Hepatocyte (in vitro differentiated cells): ENCODE measurements around the gene ARL1. TPM values are rescaled to one million over a fixed set of nuclear protein-coding genes. Genes with fewer than 3 reads are reported as not detected.

Experiments used
- DNase-seq: peaks from one replicate; pipeline ENCODE4 v3.0.0-alpha.2; 2016; ENCODE audit warnings: low spot score
- H2AFZ ChIP-seq: fragments of 200-600 bp; sonication (generic); 2 replicates; pipeline ENCODE4 v1.6.0; 2016; ENCODE audit warnings: antibody characterized with exemption, mild to moderate bottlenecking
- H3K27ac ChIP-seq: fragments of 200-600 bp; sonication (generic); 2 replicates; pipeline ENCODE4 v1.5.1; 2016; ENCODE audit warnings: mild to moderate bottlenecking
- H3K27me3 ChIP-seq: fragments of 200-600 bp; sonication (generic); 2 replicates; pipeline ENCODE4 v1.6.1; 2016
- H3K36me3 ChIP-seq: fragments of 200-600 bp; sonication (generic); replicated peaks from 2 replicates; pipeline ENCODE4 v1.5.1; 2016; ENCODE audit warnings: low read depth; ENCODE audit not compliant: insufficient read depth
- H3K4me1 ChIP-seq: fragments of 200-600 bp; sonication (generic); 2 replicates; pipeline ENCODE4 v1.5.1; 2016; ENCODE audit warnings: mild to moderate bottlenecking, moderate library complexity; ENCODE audit not compliant: insufficient read depth
- H3K4me2 ChIP-seq: fragments of 200-600 bp; sonication (generic); 2 replicates; pipeline ENCODE4 v1.6.0; 2016
- H3K4me3 ChIP-seq: fragments of 200-600 bp; sonication (generic); 2 replicates; pipeline ENCODE4 v1.5.1; 2016; ENCODE audit warnings: mild to moderate bottlenecking
- H3K79me2 ChIP-seq: fragments of 200-600 bp; sonication (generic); 2 replicates; pipeline ENCODE4 v1.6.0; 2017; ENCODE audit warnings: mild to moderate bottlenecking
- H3K9me2 ChIP-seq: fragments of 200-600 bp; sonication (generic); replicated peaks from 2 replicates; pipeline ENCODE4 v1.6.0; 2017; ENCODE audit warnings: mild to moderate bottlenecking; ENCODE audit not compliant: insufficient read depth
- H3K9me3 ChIP-seq: fragments of 200-600 bp; sonication (generic); 2 replicates; pipeline ENCODE4 v1.5.1; 2016; ENCODE audit warnings: low read depth, mild to moderate bottlenecking
- H4K20me1 ChIP-seq: fragments of 200-600 bp; sonication (generic); 2 replicates; pipeline ENCODE4 v1.6.0; 2016; ENCODE audit warnings: mild to moderate bottlenecking; ENCODE audit not compliant: insufficient read depth, poor library complexity, severe bottlenecking
- CTCF ChIP-seq: fragments of 200-600 bp; sonication (generic); IDR thresholded peaks from 2 replicates; pipeline ENCODE4 v1.5.1; 2016; ENCODE audit warnings: antibody characterized with exemption, mild to moderate bottlenecking; ENCODE audit not compliant: poor library complexity
- EZH2 ChIP-seq: fragments of 200-600 bp; sonication (generic); IDR thresholded peaks from 2 replicates; pipeline ENCODE4 v1.6.1; 2016; ENCODE audit warnings: antibody characterized with exemption, mild to moderate bottlenecking, borderline replicate concordance
- EZH2phosphoT487 ChIP-seq: fragments of 200-600 bp; sonication (generic); IDR thresholded peaks from one replicate; pipeline ENCODE4 v1.6.1; 2018; ENCODE audit warnings: antibody characterized with exemption, mild to moderate bottlenecking, low read depth, moderate library complexity; ENCODE audit not compliant: unreplicated experiment, severe bottlenecking
- WGBS: methylation state at CpG from one replicate; pipeline ENCODE4 v1.1.6; 2016; ENCODE audit warnings: low lambda C conversion rate; ENCODE audit errors: missing lambda C conversion rate; 5-methylcytosine and 5-hydroxymethylcytosine counted together
- polyA plus RNA-seq: library from polyadenylated mRNA; unstranded; fragments of >200 nt; fragmentation: Nextera tagmentation; extraction: Ambion mirVana; gene quantifications from 2 replicates; pipeline ENCODE4 v1.2.1, GENCODE V29; 2016
- total RNA-seq: library from RNA; depleted of rRNA; stranded (reverse); fragments of >200 nt; gene quantifications from 2 replicates; pipeline ENCODE4 v1.2.3, GENCODE V29; 2014

ARL1 gene
- total and polyA plus RNA-seq, 2 experiments from 2014 or later = 94.0 to 122 TPM

GRCh38 chr12:101361455-101361854, 46.1 kb downstream of the ARL1 start:
- Histone ChIP-seq H3K79me2 (no peaks in the 10 kb centered on the region), H4K20me1 (no peaks in the 10 kb centered on the region), H3K9me3 (no peaks in the 10 kb centered on the region), H3K27ac (no peak overlapping the region), H3K4me2 (no peak overlapping the region), H3K9me2 (no peaks in the 10 kb centered on the region), H2AFZ (no peak overlapping the region), H3K27me3 (no peaks in the 10 kb centered on the region), H3K4me3 (no peak overlapping the region), H3K36me3 (peaks cover 5% of the 10 kb centered on the region), H3K4me1 (no peaks in the 10 kb centered on the region)
- TF ChIP-seq EZH2 (no peak), EZH2phosphoT487 (no peak), CTCF (no peak)
- 93% methylated on average over 8 of the region's 8 CpGs for WGBS
- DNase-seq = no peak

- DNase-seq = no peak
- Histone ChIP-seq H3K4me1 (no peaks in the 10 kb centered on the region), H3K27ac (no peak overlapping the region), H3K79me2 (no peaks in the 10 kb centered on the region), H3K9me2 (no peaks in the 10 kb centered on the region), H3K4me2 (no peak overlapping the region), H2AFZ (no peak overlapping the region), H3K27me3 (no peaks in the 10 kb centered on the region), H3K9me3 (no peaks in the 10 kb centered on the region), H3K4me3 (no peak overlapping the region), H3K36me3 (no peaks in the 10 kb centered on the region), H4K20me1 (no peaks in the 10 kb centered on the region)
- WGBS = 94% methylated on average over 5 of the region's 5 CpGs
- no peak for TF ChIP-seq EZH2phosphoT487
- TF ChIP-seq EZH2 = no peak
- TF ChIP-seq CTCF = no peak
Measured at GRCh38 chr12:101356794-101357193, 50.8 kb downstream of the ARL1 start.

GRCh38 chr12:101351682-101352081, 55.9 kb downstream of the ARL1 start:
- 99% methylated on average over 4 of the region's 4 CpGs for WGBS
- H4K20me1 ChIP-seq = no peaks in the 10 kb centered on the region
- H3K4me1 ChIP-seq = no peaks in the 10 kb centered on the region
- H3K4me3 ChIP-seq = no peak overlapping the region
- H3K9me3 ChIP-seq = no peaks in the 10 kb centered on the region
- no peak overlapping the region for H2AFZ ChIP-seq
- no peaks in the 10 kb centered on the region for H3K36me3 ChIP-seq
- no peaks in the 10 kb centered on the region for H3K27me3 ChIP-seq
- no peaks in the 10 kb centered on the region for H3K9me2 ChIP-seq
- no peak overlapping the region for H3K4me2 ChIP-seq
- no peak for DNase-seq
- no peaks in the 10 kb centered on the region for H3K79me2 ChIP-seq
- no peak overlapping the region for H3K27ac ChIP-seq
- TF ChIP-seq EZH2phosphoT487 (no peak), EZH2 (no peak), CTCF (no peak)

- Histone ChIP-seq H3K9me3 (no peaks in the 10 kb centered on the region), H3K79me2 (no peaks in the 10 kb centered on the region), H3K27ac (no peak overlapping the region), H3K4me3 (no peak overlapping the region), H3K27me3 (no peaks in the 10 kb centered on the region), H3K9me2 (no peaks in the 10 kb centered on the region), H3K4me2 (no peak overlapping the region), H3K36me3 (no peaks in the 10 kb centered on the region), H3K4me1 (no peaks in the 10 kb centered on the region), H2AFZ (no peak overlapping the region), H4K20me1 (no peaks in the 10 kb centered on the region)
- DNase-seq = no peak
- TF ChIP-seq CTCF = no peak
- TF ChIP-seq EZH2phosphoT487 = no peak
- no peak for TF ChIP-seq EZH2
- 98% methylated on average over 3 of the region's 3 CpGs for WGBS
Measured at GRCh38 chr12:101343893-101344292, 63.7 kb downstream of the ARL1 start.
